ENCODE results near the gene ST6GAL1. TPM values are rescaled to one million over a fixed set of nuclear protein-coding genes. Genes with fewer than 3 reads are reported as not detected.

The ST6GAL1 gene
- total RNA-seq, 4 donors from 2014 or later = 74.8 to 189 (median 113) TPM

GRCh38 chr3:186975726-186976125, 45.4 kb downstream of the ST6GAL1 start:
- Histone ChIP-seq H3K4me1 (peaks cover 29 to 57% of the 10 kb centered on the region in 2 donors), H3K27ac (peak overlapping the region in 2 of 3 donors; percentile 95 to 97), H3K36me3 (no peaks in the 10 kb centered on the region), H3K9me3 (no peaks in the 10 kb centered on the region), H3K27me3 (no peaks in the 10 kb centered on the region), H3K4me3 (replicated peaks in 1 of 3) (no peak overlapping the region)
- intact Hi-C loops (cut with DNase I) = no loop called here
- 90 to 93% methylated on average over 6 of the region's 6 CpGs for WGBS, 2 donors
- TF ChIP-seq CTCF (IDR thresholded peaks at IDR 0.05) (no peak), POLR2A (IDR thresholded peaks at IDR 0.05) (no peak)
- DNase-seq = no peak

GRCh38 chr3:186976837-186977750, 46.8 kb downstream of the ST6GAL1 start:
- peak; percentile 93 to 95 for DNase-seq
- H3K9me3 ChIP-seq = no peaks in the 10 kb centered on the region
- intact Hi-C loops (cut with DNase I) = no loop called here

GRCh38 chr3:186978712-186979111, 48.4 kb downstream of the ST6GAL1 start:
- no peak for DNase-seq
- Histone ChIP-seq H3K9me3 (no peaks in the 10 kb centered on the region), H3K4me3 (replicated peaks in 1 of 3) (no peak overlapping the region), H3K4me1 (peaks cover 21 to 43% of the 10 kb centered on the region in 2 donors), H3K36me3 (no peaks in the 10 kb centered on the region), H3K27ac (peak overlapping the region in 2 of 3 donors; percentile 95 to 97), H3K27me3 (no peaks in the 10 kb centered on the region)
- TF ChIP-seq CTCF (IDR thresholded peaks at IDR 0.05) (no peak), POLR2A (IDR thresholded peaks at IDR 0.05) (no peak)
- intact Hi-C loops (cut with DNase I) = no loop called here
- 97% methylated on average over 2 of the region's 2 CpGs for WGBS, 2 donors

More at GRCh38 chr3:186976837-186977750, 46.8 kb downstream of the ST6GAL1 start:
- 29 to 56% methylated on average over 17 of the region's 17 CpGs for WGBS, 2 donors
- H3K4me1 ChIP-seq = peaks cover 20 to 45% of the 10 kb centered on the region in 2 donors
- no peak overlapping the region for H3K4me3 ChIP-seq (replicated peaks in 1 of 3)
- H3K36me3 ChIP-seq = no peaks in the 10 kb centered on the region
- peak overlapping the region; percentile 93 to 97 (median 95) for H3K27ac ChIP-seq
- peak in 1 of 2 donors; percentile 77 for TF ChIP-seq POLR2A (IDR thresholded peaks at IDR 0.05)
- TF ChIP-seq CTCF (IDR thresholded peaks at IDR 0.05) = peak in 4 of 6 experiments; percentile 6 to 21 (median 13)
- no peaks in the 10 kb centered on the region for H3K27me3 ChIP-seq

GRCh38 chr3:186979852-186980251, 49.5 kb downstream of the ST6GAL1 start:
- no peaks in the 10 kb centered on the region for H3K36me3 ChIP-seq
- no peak for DNase-seq
- intact Hi-C loops (cut with DNase I) = no loop called here
- no peak for TF ChIP-seq CTCF (IDR thresholded peaks at IDR 0.05)
- TF ChIP-seq POLR2A (IDR thresholded peaks at IDR 0.05) = no peak
- no peaks in the 10 kb centered on the region for H3K27me3 ChIP-seq
- no peak overlapping the region for H3K4me3 ChIP-seq (replicated peaks in 1 of 3)
- 93 to 97% methylated on average over 3 of the region's 3 CpGs for WGBS, 2 donors
- H3K4me1 ChIP-seq = peaks cover 21 to 49% of the 10 kb centered on the region in 2 donors
- no peaks in the 10 kb centered on the region for H3K9me3 ChIP-seq
- H3K27ac ChIP-seq = no peak overlapping the region

- Histone ChIP-seq H3K36me3 (no peaks in the 10 kb centered on the region), H3K4me3 (replicated peaks in 1 of 3) (no peak overlapping the region), H3K27ac (no peak overlapping the region), H3K4me1 (peaks cover 21 to 46% of the 10 kb centered on the region in 2 donors), H3K27me3 (no peaks in the 10 kb centered on the region), H3K9me3 (no peaks in the 10 kb centered on the region)
- TF ChIP-seq POLR2A (IDR thresholded peaks at IDR 0.05) = no peak
- TF ChIP-seq CTCF (IDR thresholded peaks at IDR 0.05) = no peak
- intact Hi-C loops (cut with DNase I) = no loop called here
- no peak for DNase-seq
- 50 to 92% methylated on average over 2 of the region's 2 CpGs for WGBS, 2 donors
Measured at GRCh38 chr3:186980989-186981388, 50.7 kb downstream of the ST6GAL1 start.
